ENCODE data around the gene LPP. TPM values are rescaled to one million over a fixed set of nuclear protein-coding genes. Genes with fewer than 3 reads are reported as not detected.
A peak's percentile ranks its signal among the peaks of the same experiment; 100 is the strongest.

The LPP gene
- total RNA-seq, 1 donor from 2014 or later = 218 TPM

DNA sequence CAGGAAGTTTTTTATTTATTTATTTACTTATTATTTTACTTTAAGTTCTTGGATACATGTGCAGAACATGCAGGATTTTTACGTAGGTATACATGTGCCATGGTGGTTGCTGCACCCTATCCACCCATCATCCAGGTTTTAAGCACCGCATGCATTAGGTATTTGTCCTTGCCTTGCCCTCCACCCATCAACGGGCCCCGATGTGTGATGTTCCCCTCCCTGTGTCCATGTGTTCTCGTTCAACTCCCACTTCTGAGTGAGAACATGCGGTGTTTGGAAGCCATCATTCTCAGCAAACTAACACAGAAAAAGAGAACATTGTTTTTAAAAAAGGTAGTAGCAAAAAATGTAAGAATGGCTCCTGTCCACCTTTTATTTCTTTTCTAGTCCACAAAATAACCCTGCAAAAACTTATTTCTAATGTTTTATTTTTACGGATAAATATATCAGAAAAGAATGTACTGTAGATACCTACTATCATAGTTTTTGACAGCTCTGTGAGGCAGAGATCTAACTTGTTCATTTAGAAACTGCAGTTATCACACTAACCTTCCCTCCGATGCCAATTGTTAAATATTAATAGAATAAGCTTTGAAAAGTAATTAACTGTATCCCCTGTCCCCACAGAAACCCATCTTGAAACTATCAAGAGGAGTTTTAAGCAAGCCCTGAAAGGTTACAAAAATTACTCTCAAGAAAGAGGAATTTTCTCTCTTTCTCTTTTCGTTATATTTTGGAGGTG, 189.2 kb downstream of the LPP start:
- Histone ChIP-seq H3K4me3 (ENCODE audit: low read depth, low read length) (no peak overlapping the region), H3K36me3 (ENCODE audit: control insufficient read depth, insufficient read depth, low read length) (no peaks in the 10 kb centered on the region), H3K27me3 (ENCODE audit: control insufficient read depth, insufficient read depth, low read length) (no peaks in the 10 kb centered on the region)
- DNase-seq (ENCODE audit: low read depth) = no peak
- TF ChIP-seq, protein P1, sequence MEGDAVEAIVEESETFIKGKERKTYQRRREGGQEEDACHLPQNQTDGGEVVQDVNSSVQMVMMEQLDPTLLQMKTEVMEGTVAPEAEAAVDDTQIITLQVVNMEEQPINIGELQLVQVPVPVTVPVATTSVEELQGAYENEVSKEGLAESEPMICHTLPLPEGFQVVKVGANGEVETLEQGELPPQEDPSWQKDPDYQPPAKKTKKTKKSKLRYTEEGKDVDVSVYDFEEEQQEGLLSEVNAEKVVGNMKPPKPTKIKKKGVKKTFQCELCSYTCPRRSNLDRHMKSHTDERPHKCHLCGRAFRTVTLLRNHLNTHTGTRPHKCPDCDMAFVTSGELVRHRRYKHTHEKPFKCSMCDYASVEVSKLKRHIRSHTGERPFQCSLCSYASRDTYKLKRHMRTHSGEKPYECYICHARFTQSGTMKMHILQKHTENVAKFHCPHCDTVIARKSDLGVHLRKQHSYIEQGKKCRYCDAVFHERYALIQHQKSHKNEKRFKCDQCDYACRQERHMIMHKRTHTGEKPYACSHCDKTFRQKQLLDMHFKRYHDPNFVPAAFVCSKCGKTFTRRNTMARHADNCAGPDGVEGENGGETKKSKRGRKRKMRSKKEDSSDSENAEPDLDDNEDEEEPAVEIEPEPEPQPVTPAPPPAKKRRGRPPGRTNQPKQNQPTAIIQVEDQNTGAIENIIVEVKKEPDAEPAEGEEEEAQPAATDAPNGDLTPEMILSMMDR (IDR thresholded peaks at IDR 0.05; ENCODE audit: insufficient read depth, low read length, poor library complexity, severe bottlenecking) = no peak

DNA sequence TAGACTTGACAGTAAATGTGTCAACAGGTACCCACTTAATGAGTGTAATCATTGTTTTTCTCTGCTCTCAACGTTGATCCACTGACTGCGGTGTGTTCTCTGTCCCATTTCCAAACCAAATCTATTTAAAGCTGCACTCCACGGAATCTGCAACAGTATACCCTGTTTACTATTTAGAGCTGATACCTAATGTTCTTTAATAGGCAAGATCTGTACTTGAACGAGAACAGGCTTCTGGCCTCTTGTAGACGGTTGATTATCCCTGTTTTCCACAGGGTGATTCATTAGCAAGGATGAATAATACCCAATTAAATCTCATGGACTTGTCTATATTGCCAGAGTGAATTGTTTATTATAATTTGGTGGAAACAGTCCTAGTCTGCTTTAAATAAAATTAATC, 189.9 kb downstream of the LPP start:
- Histone ChIP-seq H3K27me3 (ENCODE audit: control insufficient read depth, insufficient read depth, low read length) (no peaks in the 10 kb centered on the region), H3K4me3 (ENCODE audit: low read depth, low read length) (no peak overlapping the region), H3K36me3 (ENCODE audit: control insufficient read depth, insufficient read depth, low read length) (no peaks in the 10 kb centered on the region)
- TF ChIP-seq, protein P1 (IDR thresholded peaks at IDR 0.05; ENCODE audit: insufficient read depth, low read length, poor library complexity, severe bottlenecking) = no peak
- DNase-seq (ENCODE audit: low read depth) = no peak

DNA sequence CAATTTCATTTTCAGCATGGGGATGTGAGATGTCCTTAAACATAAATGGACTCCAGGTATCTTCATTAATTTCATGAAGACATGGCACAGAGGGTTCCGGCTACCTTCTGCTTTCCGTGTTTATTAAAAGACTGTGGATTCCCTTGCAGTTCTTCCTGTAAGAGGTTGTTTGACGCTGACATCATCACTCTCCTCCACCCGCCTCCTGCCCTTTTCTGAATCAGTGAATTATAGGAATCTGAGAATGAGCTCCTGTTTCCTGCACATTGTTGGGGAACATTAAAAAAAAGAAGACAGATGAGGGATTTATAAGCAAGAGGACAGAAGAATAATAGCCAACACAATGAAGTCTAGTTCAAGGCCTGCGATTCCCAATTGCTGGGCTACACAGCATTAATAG, 191.3 kb downstream of the LPP start:
- H3K27me3 ChIP-seq (ENCODE audit: control insufficient read depth, insufficient read depth, low read length) = no peaks in the 10 kb centered on the region
- TF ChIP-seq, protein P1 (IDR thresholded peaks at IDR 0.05; ENCODE audit: insufficient read depth, low read length, poor library complexity, severe bottlenecking) = no peak
- DNase-seq (ENCODE audit: low read depth) = peak; percentile 73

DNA sequence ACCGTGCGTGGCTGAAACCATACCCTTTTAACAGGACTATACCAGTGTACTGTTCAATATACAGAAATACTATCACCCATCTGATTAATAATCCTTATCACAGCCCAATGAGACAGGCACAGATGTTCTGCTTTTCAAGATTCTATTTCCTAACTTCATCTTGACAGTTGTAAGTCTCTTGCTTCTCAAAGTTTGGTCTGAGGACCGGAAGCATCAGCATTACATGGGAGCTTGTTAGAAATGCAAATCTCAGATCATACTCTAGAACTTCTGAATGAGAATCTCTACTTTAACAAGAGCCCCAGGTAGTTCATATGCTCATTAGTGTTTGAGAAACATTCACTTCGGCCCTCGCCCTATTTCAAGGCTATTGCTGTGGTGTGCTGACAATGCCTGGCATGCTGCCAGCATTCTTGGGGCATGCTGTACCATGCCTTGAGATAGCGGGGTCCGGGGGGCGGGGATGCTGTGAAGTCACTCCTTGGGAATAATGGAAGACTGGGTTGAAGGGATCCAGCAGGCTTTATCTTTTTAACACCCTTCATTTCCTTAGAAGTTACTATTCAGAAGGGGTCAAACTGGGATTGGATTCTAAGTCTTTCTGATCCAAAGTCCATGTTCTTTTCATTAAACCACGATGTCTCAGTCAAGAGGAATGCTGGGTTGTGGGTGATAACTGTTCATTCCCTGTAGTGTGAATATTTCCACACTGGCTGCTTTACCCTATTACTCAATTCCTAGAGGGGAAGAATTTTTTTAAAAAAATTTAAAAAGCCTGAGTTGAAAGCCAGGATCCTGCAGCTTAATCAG, 194.7 kb downstream of the LPP start:
- H3K27me3 ChIP-seq (ENCODE audit: control insufficient read depth, insufficient read depth, low read length) = no peaks in the 10 kb centered on the region
- DNase-seq (ENCODE audit: low read depth) = peak; percentile 86
- TF ChIP-seq, protein P1 (IDR thresholded peaks at IDR 0.05; ENCODE audit: insufficient read depth, low read length, poor library complexity, severe bottlenecking) = no peak
- no peaks in the 10 kb centered on the region for H3K36me3 ChIP-seq (ENCODE audit: control insufficient read depth, insufficient read depth, low read length)
- H3K4me3 ChIP-seq (ENCODE audit: low read depth, low read length) = no peak overlapping the region

More for the DNA sequence above, 191.3 kb downstream of the LPP start:
- Histone ChIP-seq H3K36me3 (ENCODE audit: control insufficient read depth, insufficient read depth, low read length) (no peaks in the 10 kb centered on the region), H3K4me3 (ENCODE audit: low read depth, low read length) (no peak overlapping the region)

DNA sequence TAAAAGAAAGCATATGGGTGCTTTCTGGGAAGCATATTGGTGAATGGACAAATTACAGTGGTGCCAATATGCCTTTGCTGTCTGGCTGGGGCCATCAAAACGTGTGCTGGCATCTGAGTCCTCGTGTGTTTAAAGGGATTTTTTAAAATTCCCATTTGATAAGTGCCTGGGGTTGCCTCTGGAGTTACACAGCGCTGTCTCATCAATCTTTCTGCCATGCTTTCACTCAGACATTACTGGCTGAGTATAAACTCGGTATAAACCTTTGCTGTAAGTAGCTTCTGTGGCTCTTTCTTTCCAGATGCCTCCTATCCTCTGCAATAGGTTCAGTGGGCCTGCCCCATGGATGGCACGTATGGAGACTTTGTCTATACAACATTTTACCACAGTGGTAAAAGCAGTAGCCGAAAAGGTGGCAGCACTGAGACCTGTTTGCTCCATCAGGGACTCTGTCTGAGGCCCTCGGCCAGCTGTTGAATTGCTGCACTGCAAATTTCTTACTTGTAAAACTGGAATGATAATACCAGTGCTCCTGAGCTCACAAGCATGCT, 195.5 kb downstream of the LPP start:
- no peaks in the 10 kb centered on the region for H3K27me3 ChIP-seq (ENCODE audit: control insufficient read depth, insufficient read depth, low read length)
- no peaks in the 10 kb centered on the region for H3K36me3 ChIP-seq (ENCODE audit: control insufficient read depth, insufficient read depth, low read length)
- H3K4me3 ChIP-seq (ENCODE audit: low read depth, low read length) = no peak overlapping the region
- no peak for DNase-seq (ENCODE audit: low read depth)
- TF ChIP-seq, protein P1 (IDR thresholded peaks at IDR 0.05; ENCODE audit: insufficient read depth, low read length, poor library complexity, severe bottlenecking) = no peak

All from kidney epithelial cell (primary cell).